Loucy (cell line): ENCODE data around the gene CYP2W1.

Experiments used
- H2AFZ ChIP-seq: fragments of 200-600 bp; sonication (generic); 2 replicates; pipeline ENCODE4 v1.6.0; 2016; ENCODE audit warnings: antibody characterized with exemption, mild to moderate bottlenecking, low read length, moderate library complexity
- H3F3A ChIP-seq: fragments of 200-600 bp; 2 replicates; pipeline ENCODE4 v1.6.0; 2016; ENCODE audit warnings: antibody characterized with exemption, low read depth, mild to moderate bottlenecking
- H3K27me3 ChIP-seq: fragments of 200-600 bp; sonication (generic); 2 replicates; pipeline ENCODE4 v1.6.1; 2014; ENCODE audit warnings: low read length, mild to moderate bottlenecking; ENCODE audit not compliant: insufficient read depth, poor library complexity, severe bottlenecking
- H3K36me3 ChIP-seq: fragments of 200-600 bp; sonication (generic); 2 replicates; pipeline ENCODE4 v1.6.1; 2016; ENCODE audit warnings: low read length; ENCODE audit not compliant: insufficient read depth
- H3K4me1 ChIP-seq: fragments of 200-600 bp; sonication (generic); 2 replicates; pipeline ENCODE4 v1.5.1; 2014; ENCODE audit warnings: low read length, mild to moderate bottlenecking; ENCODE audit not compliant: insufficient read depth, poor library complexity, severe bottlenecking
- H3K4me2 ChIP-seq: fragments of 200-600 bp; sonication (generic); 2 replicates; pipeline ENCODE4 v1.6.0; 2014; ENCODE audit warnings: antibody characterized with exemption, low read length, low read depth, mild to moderate bottlenecking; ENCODE audit not compliant: poor library complexity, severe bottlenecking
- H3K4me3 ChIP-seq: fragments of 200-600 bp; sonication (generic); 2 replicates; pipeline ENCODE4 v1.5.1; 2014; ENCODE audit warnings: low read length, mild to moderate bottlenecking, mixed read lengths; ENCODE audit not compliant: poor library complexity, severe bottlenecking
- H3K79me2 ChIP-seq: fragments of 200-600 bp; sonication (generic); 2 replicates; pipeline ENCODE4 v1.6.1; 2014; ENCODE audit warnings: low read length; ENCODE audit not compliant: insufficient read depth
- H3K9ac ChIP-seq: fragments of 200-600 bp; sonication (generic); 2 replicates; pipeline ENCODE4 v1.6.0; 2014; ENCODE audit warnings: mild to moderate bottlenecking, low read depth, low read length, moderate library complexity; ENCODE audit not compliant: poor library complexity, severe bottlenecking
- H3K9me2 ChIP-seq: fragments of 200-600 bp; sonication (generic); replicated peaks from 2 replicates; pipeline ENCODE4 v1.6.1; 2016; ENCODE audit warnings: low read depth, low read length, mixed read lengths
- H3K9me3 ChIP-seq: fragments of 200-600 bp; sonication (generic); 2 replicates; pipeline ENCODE4 v1.6.1; 2014; ENCODE audit warnings: mild to moderate bottlenecking, antibody characterized with exemption, low read length, low read depth; ENCODE audit not compliant: insufficient read depth
- H4K20me1 ChIP-seq: fragments of 200-600 bp; sonication (generic); 2 replicates; pipeline ENCODE4 v1.6.0; 2014; ENCODE audit warnings: antibody characterized with exemption, low read length, mild to moderate bottlenecking; ENCODE audit not compliant: insufficient read depth, poor library complexity, severe bottlenecking
- EZH2phosphoT487 ChIP-seq: fragments of 200-600 bp; IDR thresholded peaks from 2 replicates; pipeline ENCODE4 v1.6.1; 2018; ENCODE audit warnings: antibody characterized with exemption, mild to moderate bottlenecking, moderate library complexity, borderline replicate concordance
- TF ChIP-seq, protein P1 (sequence below): fragments of 200-600 bp; sonication (generic); conservative IDR thresholded peaks from 2 replicates; pipeline ENCODE4 v1.5.1; 2014; ENCODE audit warnings: mild to moderate bottlenecking, antibody characterized with exemption, low read length

Gene CYP2W1

DNA sequence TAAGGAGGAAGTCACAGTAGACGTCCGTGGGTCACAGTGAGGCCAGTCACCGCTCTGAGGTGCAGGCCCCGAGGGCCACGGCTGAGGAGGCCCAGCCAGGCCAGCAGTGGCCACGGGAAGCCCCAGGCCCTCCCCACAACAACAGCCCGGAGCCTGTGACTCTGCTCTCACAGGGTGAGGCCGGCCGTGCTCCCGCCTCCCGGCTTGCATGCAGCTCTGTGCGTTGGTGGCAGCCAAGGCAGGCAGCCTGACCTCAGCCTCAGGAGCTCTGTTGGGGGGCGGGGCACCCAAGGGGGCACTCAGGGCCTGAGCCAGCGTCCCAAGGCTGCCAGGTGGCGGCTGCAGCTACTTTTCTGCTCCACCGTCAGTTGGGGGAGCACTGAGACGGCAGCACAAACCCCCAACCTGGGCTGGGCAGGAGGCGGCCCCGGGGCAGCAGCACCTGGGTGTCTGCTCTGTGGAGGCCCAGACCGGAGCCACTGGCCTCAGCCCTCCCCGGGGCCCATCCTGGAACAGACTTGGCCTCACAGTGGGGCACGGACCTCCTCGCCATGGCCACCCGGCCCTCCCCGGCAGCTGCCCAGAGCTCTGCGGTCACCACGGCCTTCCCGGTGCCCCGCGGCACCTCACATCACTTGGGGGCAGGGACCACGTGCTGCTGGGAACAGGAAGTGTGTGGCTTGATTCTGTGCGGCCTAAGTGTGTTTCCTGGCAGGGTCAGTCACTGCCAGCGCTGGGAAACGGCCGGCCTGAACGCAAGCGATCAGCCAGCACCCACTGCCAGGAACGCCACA lies 13.3 kb downstream of the CYP2W1 start:
- Histone ChIP-seq H2AFZ (no peak overlapping the region), H3K4me1 (peaks cover 4% of the 10 kb centered on the region), H3K27me3 (no peaks in the 10 kb centered on the region), H3K4me3 (no peak overlapping the region), H3K36me3 (no peaks in the 10 kb centered on the region), H3K9ac (no peak overlapping the region), H3K9me2 (no peaks in the 10 kb centered on the region), H4K20me1 (no peaks in the 10 kb centered on the region), H3K4me2 (no peak overlapping the region), H3K79me2 (no peaks in the 10 kb centered on the region), H3K9me3 (no peaks in the 10 kb centered on the region), H3F3A (no peaks in the 10 kb centered on the region)
- TF ChIP-seq, protein P1, sequence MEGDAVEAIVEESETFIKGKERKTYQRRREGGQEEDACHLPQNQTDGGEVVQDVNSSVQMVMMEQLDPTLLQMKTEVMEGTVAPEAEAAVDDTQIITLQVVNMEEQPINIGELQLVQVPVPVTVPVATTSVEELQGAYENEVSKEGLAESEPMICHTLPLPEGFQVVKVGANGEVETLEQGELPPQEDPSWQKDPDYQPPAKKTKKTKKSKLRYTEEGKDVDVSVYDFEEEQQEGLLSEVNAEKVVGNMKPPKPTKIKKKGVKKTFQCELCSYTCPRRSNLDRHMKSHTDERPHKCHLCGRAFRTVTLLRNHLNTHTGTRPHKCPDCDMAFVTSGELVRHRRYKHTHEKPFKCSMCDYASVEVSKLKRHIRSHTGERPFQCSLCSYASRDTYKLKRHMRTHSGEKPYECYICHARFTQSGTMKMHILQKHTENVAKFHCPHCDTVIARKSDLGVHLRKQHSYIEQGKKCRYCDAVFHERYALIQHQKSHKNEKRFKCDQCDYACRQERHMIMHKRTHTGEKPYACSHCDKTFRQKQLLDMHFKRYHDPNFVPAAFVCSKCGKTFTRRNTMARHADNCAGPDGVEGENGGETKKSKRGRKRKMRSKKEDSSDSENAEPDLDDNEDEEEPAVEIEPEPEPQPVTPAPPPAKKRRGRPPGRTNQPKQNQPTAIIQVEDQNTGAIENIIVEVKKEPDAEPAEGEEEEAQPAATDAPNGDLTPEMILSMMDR = no peak
- no peak for TF ChIP-seq EZH2phosphoT487

DNA sequence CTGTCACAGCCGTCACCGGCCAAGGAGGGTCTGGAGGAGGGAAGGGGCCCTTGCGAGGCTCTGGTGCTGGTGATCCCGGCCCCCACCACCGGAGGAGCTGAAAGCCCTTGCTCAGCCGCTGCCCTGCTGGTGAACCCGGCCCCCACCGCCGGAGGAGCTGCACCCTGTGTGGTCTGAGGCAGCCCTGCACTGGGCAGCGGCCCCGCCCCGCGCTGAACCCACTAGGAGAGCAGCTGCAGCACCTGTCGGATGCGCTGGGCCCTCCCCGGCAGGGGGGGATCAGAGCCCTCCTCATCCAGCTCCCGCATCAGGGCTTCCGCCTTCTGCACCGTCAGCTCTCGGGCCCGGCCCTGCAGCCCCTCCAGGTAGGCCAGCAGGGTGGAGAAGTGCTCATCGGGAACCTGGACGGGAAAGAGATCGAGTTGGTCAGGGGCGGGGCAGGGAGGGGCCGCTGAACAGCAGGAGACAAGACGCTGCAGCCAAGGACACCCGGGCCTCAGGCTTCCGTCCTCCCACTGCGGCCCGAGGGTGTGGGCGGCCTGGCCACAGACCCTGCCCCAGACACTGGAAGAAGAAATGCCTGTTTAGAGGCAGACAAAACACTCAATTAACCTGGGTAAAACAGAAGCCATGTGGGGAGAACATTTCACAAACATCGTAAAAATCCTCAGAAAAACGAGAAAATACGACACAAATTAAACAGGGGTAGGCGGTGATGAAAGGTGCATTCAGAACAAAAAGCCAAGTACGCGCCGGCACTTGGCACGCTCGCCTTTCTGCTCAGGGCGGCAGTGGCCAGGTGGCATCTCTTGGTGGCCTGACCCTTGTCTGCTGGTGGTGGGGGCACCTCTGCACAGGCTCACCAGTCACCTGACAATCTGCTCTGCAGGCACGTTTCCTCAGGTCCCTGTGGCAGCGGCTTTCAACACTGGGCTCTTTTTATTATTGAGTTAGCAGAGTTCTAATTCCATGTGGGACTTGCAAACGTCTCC lies 14.7 kb downstream of the CYP2W1 start:
- no peaks in the 10 kb centered on the region for H3K79me2 ChIP-seq
- H3K4me1 ChIP-seq = peaks cover 3% of the 10 kb centered on the region
- no peak for TF ChIP-seq EZH2phosphoT487
- TF ChIP-seq, protein P1 = no peak
- no peak overlapping the region for H3K4me2 ChIP-seq
- H3K9me2 ChIP-seq = no peaks in the 10 kb centered on the region
- H4K20me1 ChIP-seq = no peaks in the 10 kb centered on the region
- H3K27me3 ChIP-seq = no peaks in the 10 kb centered on the region
- H3K4me3 ChIP-seq = no peak overlapping the region
- no peak overlapping the region for H3K9ac ChIP-seq
- no peaks in the 10 kb centered on the region for H3K9me3 ChIP-seq
- no peaks in the 10 kb centered on the region for H3K36me3 ChIP-seq
- no peak overlapping the region for H2AFZ ChIP-seq
- no peaks in the 10 kb centered on the region for H3F3A ChIP-seq

DNA sequence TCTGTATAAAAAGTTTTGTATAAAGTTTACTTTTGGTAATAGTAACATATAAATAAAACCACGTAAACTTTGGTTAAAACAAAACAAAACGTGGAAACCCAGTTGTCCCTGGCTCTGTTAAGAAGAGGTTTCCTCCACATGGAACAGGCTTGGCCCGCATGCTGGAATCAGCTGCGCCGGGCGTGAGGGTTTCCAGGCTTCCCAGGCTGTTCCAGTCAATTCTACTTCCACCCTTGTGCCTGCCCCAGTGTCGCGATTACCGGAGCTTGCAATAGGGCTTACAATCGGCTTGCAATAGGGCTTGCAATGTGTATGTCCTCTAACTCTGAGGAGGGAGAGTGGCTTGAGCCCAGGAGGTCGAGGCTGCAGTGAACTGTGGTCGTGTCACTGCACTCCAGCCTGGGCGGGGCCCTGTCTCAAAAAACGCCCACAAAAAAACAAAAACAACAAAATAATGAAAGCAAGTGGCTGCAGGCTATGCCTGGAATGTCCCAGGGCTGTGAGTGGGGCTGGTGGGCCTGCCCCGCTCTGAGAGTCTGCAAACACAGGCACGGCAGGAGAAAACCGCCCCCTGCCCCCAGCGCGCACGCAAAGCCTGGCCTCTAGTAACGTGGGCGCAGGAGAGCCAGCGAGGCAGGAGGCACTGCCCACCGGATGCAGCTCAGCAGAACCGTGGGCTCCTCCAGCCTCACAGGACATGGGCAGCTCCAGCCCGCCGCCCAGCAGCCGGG lies 16.3 kb downstream of the CYP2W1 start:
- H3K4me1 ChIP-seq = no peaks in the 10 kb centered on the region
- H3K9ac ChIP-seq = no peak overlapping the region

More for the DNA sequence above, 16.3 kb downstream of the CYP2W1 start:
- Histone ChIP-seq H3K4me3 (no peak overlapping the region), H3F3A (no peaks in the 10 kb centered on the region), H2AFZ (no peak overlapping the region), H4K20me1 (no peaks in the 10 kb centered on the region), H3K27me3 (no peaks in the 10 kb centered on the region), H3K9me2 (no peaks in the 10 kb centered on the region), H3K4me2 (no peak overlapping the region), H3K9me3 (no peaks in the 10 kb centered on the region), H3K79me2 (no peaks in the 10 kb centered on the region), H3K36me3 (no peaks in the 10 kb centered on the region)
- TF ChIP-seq, protein P1 = no peak
- no peak for TF ChIP-seq EZH2phosphoT487
